ENCODE results near the gene ADA. TPM values are rescaled to one million over a fixed set of nuclear protein-coding genes. Genes with fewer than 3 reads are reported as not detected.

The ADA gene
- total and polyA plus RNA-seq, 9 of the 15 experiments (the other 6 are each of a cell fraction or from before 2014, with no cell fraction given), result 2.4 to 26.1 (median 5.3) TPM

DNA sequence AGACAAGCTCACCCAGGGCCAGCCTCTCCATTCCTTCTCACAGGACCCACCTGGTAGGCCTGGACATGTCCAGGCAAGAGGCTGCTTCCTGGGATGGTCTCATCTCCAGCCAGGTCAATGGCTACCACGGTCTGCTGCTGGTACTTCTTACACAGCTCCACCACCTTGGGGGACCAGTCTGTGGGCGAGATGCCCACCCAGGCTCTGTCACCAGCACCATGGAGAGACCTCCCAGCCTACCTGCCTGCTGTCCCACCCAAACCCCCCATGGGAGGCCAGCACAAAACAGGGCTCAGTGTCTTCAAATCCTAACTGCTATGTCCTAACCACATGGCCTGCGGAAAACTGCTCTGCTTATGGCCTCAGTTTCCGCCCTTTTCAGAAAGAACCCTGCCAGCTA lies 27.3 kb downstream of the ADA start (continued):
- TF ChIP-seq, protein P1, sequence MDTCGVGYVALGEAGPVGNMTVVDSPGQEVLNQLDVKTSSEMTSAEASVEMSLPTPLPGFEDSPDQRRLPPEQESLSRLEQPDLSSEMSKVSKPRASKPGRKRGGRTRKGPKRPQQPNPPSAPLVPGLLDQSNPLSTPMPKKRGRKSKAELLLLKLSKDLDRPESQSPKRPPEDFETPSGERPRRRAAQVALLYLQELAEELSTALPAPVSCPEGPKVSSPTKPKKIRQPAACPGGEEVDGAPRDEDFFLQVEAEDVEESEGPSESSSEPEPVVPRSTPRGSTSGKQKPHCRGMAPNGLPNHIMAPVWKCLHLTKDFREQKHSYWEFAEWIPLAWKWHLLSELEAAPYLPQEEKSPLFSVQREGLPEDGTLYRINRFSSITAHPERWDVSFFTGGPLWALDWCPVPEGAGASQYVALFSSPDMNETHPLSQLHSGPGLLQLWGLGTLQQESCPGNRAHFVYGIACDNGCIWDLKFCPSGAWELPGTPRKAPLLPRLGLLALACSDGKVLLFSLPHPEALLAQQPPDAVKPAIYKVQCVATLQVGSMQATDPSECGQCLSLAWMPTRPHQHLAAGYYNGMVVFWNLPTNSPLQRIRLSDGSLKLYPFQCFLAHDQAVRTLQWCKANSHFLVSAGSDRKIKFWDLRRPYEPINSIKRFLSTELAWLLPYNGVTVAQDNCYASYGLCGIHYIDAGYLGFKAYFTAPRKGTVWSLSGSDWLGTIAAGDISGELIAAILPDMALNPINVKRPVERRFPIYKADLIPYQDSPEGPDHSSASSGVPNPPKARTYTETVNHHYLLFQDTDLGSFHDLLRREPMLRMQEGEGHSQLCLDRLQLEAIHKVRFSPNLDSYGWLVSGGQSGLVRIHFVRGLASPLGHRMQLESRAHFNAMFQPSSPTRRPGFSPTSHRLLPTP (IDR thresholded peaks at IDR 0.05; ENCODE audit: borderline replicate concordance, extremely low read depth, insufficient read length), result no peak
- TF ChIP-seq E2F3 (CRISPR knock-in tag; IDR thresholded peaks at IDR 0.05) (no peak), ESRRB (CRISPR knock-in tag; IDR thresholded peaks at IDR 0.05; ENCODE audit: borderline replicate concordance) (no peak), MTA2 (IDR thresholded peaks at IDR 0.05; ENCODE audit: low read depth) (no peak), ZNF311 (CRISPR knock-in tag; IDR thresholded peaks at IDR 0.05) (no peak), CBX1 (IDR thresholded peaks at IDR 0.05; ENCODE audit: low read depth) (no peak), MED1 (CRISPR knock-in tag; IDR thresholded peaks at IDR 0.05; ENCODE audit: borderline replicate concordance) (no peak), ZSCAN32 (CRISPR knock-in tag; IDR thresholded peaks at IDR 0.05) (no peak)
- TF ChIP-seq, protein P2, sequence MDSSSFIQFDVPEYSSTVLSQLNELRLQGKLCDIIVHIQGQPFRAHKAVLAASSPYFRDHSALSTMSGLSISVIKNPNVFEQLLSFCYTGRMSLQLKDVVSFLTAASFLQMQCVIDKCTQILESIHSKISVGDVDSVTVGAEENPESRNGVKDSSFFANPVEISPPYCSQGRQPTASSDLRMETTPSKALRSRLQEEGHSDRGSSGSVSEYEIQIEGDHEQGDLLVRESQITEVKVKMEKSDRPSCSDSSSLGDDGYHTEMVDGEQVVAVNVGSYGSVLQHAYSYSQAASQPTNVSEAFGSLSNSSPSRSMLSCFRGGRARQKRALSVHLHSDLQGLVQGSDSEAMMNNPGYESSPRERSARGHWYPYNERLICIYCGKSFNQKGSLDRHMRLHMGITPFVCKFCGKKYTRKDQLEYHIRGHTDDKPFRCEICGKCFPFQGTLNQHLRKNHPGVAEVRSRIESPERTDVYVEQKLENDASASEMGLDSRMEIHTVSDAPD (CRISPR knock-in tag; IDR thresholded peaks at IDR 0.05), result no peak
- TF ChIP-seq, protein P3, sequence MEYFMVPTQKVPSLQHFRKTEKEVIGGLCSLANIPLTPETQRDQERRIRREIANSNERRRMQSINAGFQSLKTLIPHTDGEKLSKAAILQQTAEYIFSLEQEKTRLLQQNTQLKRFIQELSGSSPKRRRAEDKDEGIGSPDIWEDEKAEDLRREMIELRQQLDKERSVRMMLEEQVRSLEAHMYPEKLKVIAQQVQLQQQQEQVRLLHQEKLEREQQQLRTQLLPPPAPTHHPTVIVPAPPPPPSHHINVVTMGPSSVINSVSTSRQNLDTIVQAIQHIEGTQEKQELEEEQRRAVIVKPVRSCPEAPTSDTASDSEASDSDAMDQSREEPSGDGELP (CRISPR knock-in tag; IDR thresholded peaks at IDR 0.05; ENCODE audit: borderline replicate concordance), result no peak
- TF ChIP-seq, protein P4, sequence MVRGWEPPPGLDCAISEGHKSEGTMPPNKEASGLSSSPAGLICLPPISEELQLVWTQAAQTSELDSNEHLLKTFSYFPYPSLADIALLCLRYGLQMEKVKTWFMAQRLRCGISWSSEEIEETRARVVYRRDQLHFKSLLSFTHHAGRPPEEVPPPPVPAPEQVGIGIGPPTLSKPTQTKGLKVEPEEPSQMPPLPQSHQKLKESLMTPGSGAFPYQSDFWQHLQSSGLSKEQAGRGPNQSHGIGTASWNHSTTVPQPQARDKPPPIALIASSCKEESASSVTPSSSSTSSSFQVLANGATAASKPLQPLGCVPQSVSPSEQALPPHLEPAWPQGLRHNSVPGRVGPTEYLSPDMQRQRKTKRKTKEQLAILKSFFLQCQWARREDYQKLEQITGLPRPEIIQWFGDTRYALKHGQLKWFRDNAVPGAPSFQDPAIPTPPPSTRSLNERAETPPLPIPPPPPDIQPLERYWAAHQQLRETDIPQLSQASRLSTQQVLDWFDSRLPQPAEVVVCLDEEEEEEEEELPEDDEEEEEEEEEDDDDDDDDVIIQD (CRISPR knock-in tag; IDR thresholded peaks at IDR 0.05), result no peak
